Measurements from ENCODE around the gene MCFD2. TPM values are rescaled to one million over a fixed set of nuclear protein-coding genes. Genes with fewer than 3 reads are reported as not detected.
A peak's percentile ranks its signal among the peaks of the same experiment; 100 is the strongest.

Gene MCFD2
- polyA plus RNA-seq, 1 of the 3 experiments (the other 2 are of a cell fraction) = 88.2 TPM

GRCh38 chr2:46888421-46888952 lies 27.1 kb downstream of the MCFD2 start:
- Histone ChIP-seq H3K79me2 (ENCODE audit: insufficient read depth) (no peaks in the 10 kb centered on the region), H3F3A (replicated peaks; ENCODE audit: insufficient read depth) (peaks cover 8% of the 10 kb centered on the region), H3K9me3 (no peaks in the 10 kb centered on the region), H3K4me2 (peak overlapping the region; percentile 57), H2AFZ (ENCODE audit: low read depth) (peak overlapping the region; percentile 86), H3K36me3 (replicated peaks in 1 of 2; ENCODE audit: control insufficient read depth in 1 of 2, insufficient read depth in 2 of 2, low read length in 1 of 2) (no peaks in the 10 kb centered on the region), H4K20me1 (ENCODE audit: insufficient read depth) (no peaks in the 10 kb centered on the region), H3K9me2 (no peaks in the 10 kb centered on the region), H3K27me3 (ENCODE audit: insufficient read depth) (no peaks in the 10 kb centered on the region), H3K4me3 (ENCODE audit: low read depth in 2 of 2, low read length in 1 of 2) (0 out of 4 replicates have a peak overlapping the region, but pooled peaks of 1 of the 2 experiments have one; percentile 51), H3K27ac (ENCODE audit: low read depth in 2 of 2, low read length in 1 of 2) (peak overlapping the region in 1 of 2 experiments; percentile 85; a peak in 2 of 4 replicates), H3K4me1 (ENCODE audit: control insufficient read depth in 1 of 2, insufficient read depth in 2 of 2, low read depth in 1 of 2, low read length in 1 of 2) (peaks cover 0 to 28% of the 10 kb centered on the region in 2 experiments; a peak in 2 of 4 replicates), H3K9ac (peak overlapping the region; percentile 22)
- ChIA-PET POLR2A (no interaction called here), CTCF (interaction anchor here (0.6 to 7.1 kb wide), 49 partner anchors 8 to 905 kb away, joined by 3 to 99 read pairs (median 4); no protein-coding TSS in a partner anchor)
- no peak for TF ChIP-seq EP300 (IDR thresholded peaks at IDR 0.05; ENCODE audit: borderline replicate concordance in 1 of 2, low read depth in 1 of 2, low read length in 1 of 2)
- TF ChIP-seq EZH2phosphoT487 (IDR thresholded peaks at IDR 0.05; ENCODE audit: borderline replicate concordance, low read depth) = no peak
- no peak for TF ChIP-seq RXRA (IDR thresholded peaks at IDR 0.05; ENCODE audit: borderline replicate concordance, low read depth)
- TF ChIP-seq FOXJ3 (CRISPR knock-in tag; IDR thresholded peaks at IDR 0.05) = no peak
- TF ChIP-seq TEAD4 (IDR thresholded peaks at IDR 0.05; ENCODE audit: borderline replicate concordance, insufficient read depth) = no peak
- TF ChIP-seq RCOR1 (IDR thresholded peaks at IDR 0.05; ENCODE audit: low read length) = no peak
- TF ChIP-seq PBX3 (IDR thresholded peaks at IDR 0.05) = no peak
- no peak for TF ChIP-seq RAD21 (IDR thresholded peaks at IDR 0.05; ENCODE audit: low read length)
- WGBS (ENCODE audit: low lambda C conversion rate) = 79% methylated on average over 11 of the region's 11 CpGs
- no peak for DNase-seq

GRCh38 chr2:46887028-46887885 lies 28.3 kb downstream of the MCFD2 start:
- ChIA-PET CTCF (interaction anchor here (0.9 to 7.1 kb wide), 21 partner anchors 9 to 436 kb away, joined by 3 to 99 read pairs (median 4); no protein-coding TSS in a partner anchor), POLR2A (no interaction called here)
- H3K9me3 ChIP-seq = no peaks in the 10 kb centered on the region
- H2AFZ ChIP-seq (ENCODE audit: low read depth) = no peak overlapping the region
- peaks cover 0 to 35% of the 10 kb centered on the region in 2 experiments; a peak in 2 of 4 replicates for H3K4me1 ChIP-seq (ENCODE audit: control insufficient read depth in 1 of 2, insufficient read depth in 2 of 2, low read depth in 1 of 2, low read length in 1 of 2)
- H3K4me3 ChIP-seq (ENCODE audit: low read depth in 2 of 2, low read length in 1 of 2) = no peak overlapping the region
- TF ChIP-seq PBX3 (IDR thresholded peaks at IDR 0.05) (peak; percentile 16; the same call in 1 of the 2 replicates), REST (IDR thresholded peaks at IDR 0.05; ENCODE audit: low read depth, low read length) (peak; percentile 86), NFIC (IDR thresholded peaks at IDR 0.05; ENCODE audit: borderline replicate concordance) (no peak), FOSL2 (IDR thresholded peaks at IDR 0.05; ENCODE audit: borderline replicate concordance, low read depth) (peak; percentile 59; the same call in 1 of the 2 replicates), TCF12 (IDR thresholded peaks at IDR 0.05) (peak; percentile 58; the same call in 1 of the 2 replicates)
- no peaks in the 10 kb centered on the region for H3K79me2 ChIP-seq (ENCODE audit: insufficient read depth)
- peak overlapping the region; percentile 22; the same call in 1 of the 2 replicates for H3K9ac ChIP-seq
- H3K27me3 ChIP-seq (ENCODE audit: insufficient read depth) = no peaks in the 10 kb centered on the region
- H4K20me1 ChIP-seq (ENCODE audit: insufficient read depth) = no peaks in the 10 kb centered on the region
- H3K36me3 ChIP-seq (replicated peaks in 1 of 2; ENCODE audit: control insufficient read depth in 1 of 2, insufficient read depth in 2 of 2, low read length in 1 of 2) = no peaks in the 10 kb centered on the region
- 0 out of 2 replicates have a peak overlapping the region, but pooled peaks have one; percentile 6 for H3K4me2 ChIP-seq
- peaks cover 18% of the 10 kb centered on the region for H3F3A ChIP-seq (replicated peaks; ENCODE audit: insufficient read depth)
- WGBS (ENCODE audit: low lambda C conversion rate) = 86% methylated on average over 2 of the region's 2 CpGs
- H3K9me2 ChIP-seq = no peaks in the 10 kb centered on the region
- peak overlapping the region in 1 of 2 experiments; percentile 85; a peak in 2 of 4 replicates for H3K27ac ChIP-seq (ENCODE audit: low read depth in 2 of 2, low read length in 1 of 2)
- no peak for DNase-seq

Data from SK-N-SH (cell line).